H1 (cell line): ENCODE measurements around the gene MAML3. TPM values are rescaled to one million over a fixed set of nuclear protein-coding genes. Genes with fewer than 3 reads are reported as not detected.

Experiments used
- CTCF ChIA-PET: fragments of 300-600 bp; sonication (Branson Sonifier 250); formaldehyde crosslinking; loops from one replicate; lab custom pipeline; 2021; ENCODE audit not compliant: partially characterized antibody; lab: Charles Lee
- POLR2A ChIA-PET: fragments of 300-600 bp; sonication (Branson Sonifier 250); formaldehyde crosslinking; loops from one replicate; lab custom pipeline; 2021; ENCODE audit warnings: inconsistent platforms; ENCODE audit not compliant: partially characterized antibody; lab: Charles Lee
- DNase-seq, 2 experiments: peaks; one replicate each; pipeline versions ENCODE4 v3.0.0 to v3.0.0-alpha.2; 2010 to 2022; ENCODE audit warnings: low spot score in 2 of 2, low read depth in 1 of 2, mixed read lengths in 1 of 2
- FAIRE-seq: peaks from 2 replicates; lab custom pipeline; 2011; peaks lifted over from hg19 to GRCh38; lab: Jason Lieb, UNC
- H2AFZ ChIP-seq: 2 replicates; pipeline ENCODE4 v1.8.1; 2012; ENCODE audit warnings: low read length, inconsistent platforms
- H2AK5ac ChIP-seq: 2 replicates; pipeline ENCODE4 v1.6.1; 2013; ENCODE audit warnings: low read depth, low read length
- H2BK120ac ChIP-seq: replicated peaks from 2 replicates; pipeline ENCODE3; 2013; ENCODE audit warnings: low read depth, low read length, inconsistent platforms
- H2BK12ac ChIP-seq: 2 replicates; pipeline ENCODE4 v1.6.1; 2013; ENCODE audit warnings: low read depth, low read length
- H2BK15ac ChIP-seq: 2 replicates; pipeline ENCODE4 v1.6.1; 2013; ENCODE audit warnings: low read length
- H2BK20ac ChIP-seq: 2 replicates; pipeline ENCODE4 v1.6.1; 2013; ENCODE audit warnings: low read length
- H2BK5ac ChIP-seq: 2 replicates; pipeline ENCODE4 v1.6.1; 2013; ENCODE audit warnings: low read depth, low read length
- H3K14ac ChIP-seq: 2 replicates; pipeline ENCODE4 v1.6.1; 2013; ENCODE audit warnings: inconsistent platforms; ENCODE audit not compliant: insufficient read length
- H3K18ac ChIP-seq: 2 replicates; pipeline ENCODE4 v1.6.1; 2013; ENCODE audit warnings: low read length; ENCODE audit errors: extremely low read depth
- H3K23ac ChIP-seq: 2 replicates; pipeline ENCODE4 v1.6.1; 2013; ENCODE audit warnings: inconsistent platforms; ENCODE audit not compliant: insufficient read length
- H3K23me2 ChIP-seq: 2 replicates; pipeline ENCODE4 v1.6.1; 2013; ENCODE audit warnings: low read depth, low read length
- H3K27ac ChIP-seq: 2 replicates; pipeline ENCODE4 v1.6.1; 2011; ENCODE audit warnings: low read depth, low read length, inconsistent platforms
- H3K27me3 ChIP-seq, 4 experiments: replicated peaks in 1 of 4; 1 replicate in 1 of 4; 2 replicates in 3 of 4; pipeline versions ENCODE4 v1.6.1 to v1.8.1; 2011 to 2013; ENCODE audit warnings: low read length in 3 of 4, mild to moderate bottlenecking in 3 of 4, inconsistent platforms in 2 of 4, mixed read lengths in 2 of 4, moderate library complexity in 1 of 4; ENCODE audit not compliant: control insufficient read depth in 3 of 4, insufficient read depth in 3 of 4; ENCODE audit errors: extremely low read depth in 1 of 4
- H3K36me3 ChIP-seq, 4 experiments: 2 replicates each; pipeline versions ENCODE4 v1.6.1 to v1.8.1; 2011 to 2013; ENCODE audit warnings: mild to moderate bottlenecking in 4 of 4, low read length in 3 of 4, moderate library complexity in 2 of 4, control low read depth in 1 of 4, inconsistent platforms in 1 of 4; ENCODE audit not compliant: insufficient read depth in 4 of 4, control insufficient read depth in 2 of 4
- H3K4ac ChIP-seq: replicated peaks from 2 replicates; pipeline ENCODE3; 2013; ENCODE audit warnings: low read length, low read depth, mixed read lengths, inconsistent platforms; ENCODE audit not compliant: insufficient read length
- H3K4me1 ChIP-seq, 4 experiments: replicated peaks in 1 of 4; 1 replicate in 1 of 4; 2 replicates in 3 of 4; pipeline versions ENCODE4 v1.6.1 to v1.8.1; 2011 to 2013; ENCODE audit warnings: low read length in 3 of 4, inconsistent platforms in 2 of 4, mixed read lengths in 1 of 4; ENCODE audit not compliant: insufficient read depth in 4 of 4, control insufficient read depth in 3 of 4
- H3K4me2 ChIP-seq, 2 experiments: 2 replicates each; pipeline versions ENCODE4 v1.6.1 to v1.8.1; 2011 to 2013; ENCODE audit warnings: low read depth in 2 of 2, low read length in 2 of 2, control low read depth in 1 of 2, inconsistent platforms in 1 of 2, mild to moderate bottlenecking in 1 of 2; ENCODE audit not compliant: insufficient read depth in 1 of 2
- H3K4me3 ChIP-seq, 4 experiments: fragments of 200-600, 300-600 bp in 1 of 4; sonication (generic), shearing (Covaris generic), sonication (Bioruptor Twin) in 1 of 4; 2 replicates each; pipeline versions ENCODE4 v1.5.1 to v1.8.1; 2011 to 2016; ENCODE audit warnings: low read length in 4 of 4, low read depth in 3 of 4, control low read depth in 2 of 4, inconsistent platforms in 2 of 4, mild to moderate bottlenecking in 2 of 4, mixed read lengths in 1 of 4, moderate library complexity in 1 of 4; ENCODE audit not compliant: insufficient read depth in 2 of 4; ENCODE audit errors: extremely low read depth in 1 of 4
- H3K56ac ChIP-seq: replicated peaks from 2 replicates; pipeline ENCODE3; 2013; ENCODE audit warnings: low read depth, mild to moderate bottlenecking, mixed read lengths, low read length, inconsistent platforms; ENCODE audit not compliant: insufficient read length
- H3K79me1 ChIP-seq: 2 replicates; pipeline ENCODE4 v1.6.1; 2013; ENCODE audit warnings: low read depth, low read length, control low read depth
- H3K79me2 ChIP-seq, 2 experiments: 2 replicates each; pipeline versions ENCODE4 v1.6.1 to v1.8.1; 2012 to 2013; ENCODE audit warnings: low read length in 2 of 2, mild to moderate bottlenecking in 2 of 2, inconsistent platforms in 1 of 2; ENCODE audit not compliant: insufficient read depth in 2 of 2, control insufficient read depth in 1 of 2
- H3K9ac ChIP-seq, 4 experiments: replicated peaks in 1 of 4; 1 replicate in 1 of 4; 2 replicates in 3 of 4; pipeline versions ENCODE4 v1.6.1 to v1.8.1; 2011 to 2013; ENCODE audit warnings: low read depth in 3 of 4, low read length in 3 of 4, control low read depth in 2 of 4, mild to moderate bottlenecking in 2 of 4, moderate library complexity in 2 of 4, inconsistent platforms in 1 of 4; ENCODE audit errors: extremely low read depth in 1 of 4
- H3K9me3 ChIP-seq, 2 experiments: 2 replicates each; pipeline versions ENCODE4 v1.6.1 to v1.8.1; 2012 to 2013; ENCODE audit warnings: mild to moderate bottlenecking in 2 of 2, moderate library complexity in 2 of 2, control low read depth in 1 of 2, inconsistent platforms in 1 of 2, low read depth in 1 of 2, low read length in 1 of 2, mixed read lengths in 1 of 2; ENCODE audit not compliant: insufficient read depth in 2 of 2
- H4K20me1 ChIP-seq, 2 experiments: replicated peaks in 1 of 2; 2 replicates each; pipeline versions ENCODE3 to v1.8.1; 2011 to 2013; ENCODE audit warnings: inconsistent platforms in 2 of 2, low read length in 2 of 2, mild to moderate bottlenecking in 1 of 2; ENCODE audit not compliant: insufficient read depth in 2 of 2, control insufficient read depth in 1 of 2
- H4K5ac ChIP-seq: 2 replicates; pipeline ENCODE4 v1.6.1; 2013; ENCODE audit warnings: low read length, low read depth, mixed read lengths, inconsistent platforms; ENCODE audit not compliant: insufficient read length
- H4K8ac ChIP-seq: 2 replicates; pipeline ENCODE4 v1.8.0; 2013; ENCODE audit warnings: mild to moderate bottlenecking, moderate library complexity, low read length, inconsistent platforms; ENCODE audit not compliant: insufficient read depth; ENCODE audit errors: extremely low read depth
- H4K91ac ChIP-seq: replicated peaks from 2 replicates; pipeline ENCODE3; 2013; ENCODE audit warnings: low read length, mixed read lengths, inconsistent platforms; ENCODE audit not compliant: insufficient read length
- BCL11A ChIP-seq, 2 experiments: IDR thresholded peaks; one replicate each; pipeline ENCODE4 v1.6.1; 2011; ENCODE audit warnings: low read depth in 2 of 2, low read length in 2 of 2, mild to moderate bottlenecking in 2 of 2
- BRCA1 ChIP-seq: IDR thresholded peaks from 2 replicates; pipeline ENCODE4 v1.6.1; 2012; ENCODE audit warnings: low read depth, low read length, improper control_type of control experiment
- CHD1 ChIP-seq: IDR thresholded peaks from 2 replicates; pipeline ENCODE4 v1.6.1; 2012; ENCODE audit warnings: low read depth, low read length, improper control_type of control experiment
- CHD2 ChIP-seq: IDR thresholded peaks from 2 replicates; pipeline ENCODE4 v1.6.1; 2012; ENCODE audit warnings: low read length, improper control_type of control experiment
- EZH2 ChIP-seq: fragments of 200-600 bp; sonication (generic); IDR thresholded peaks from 2 replicates; pipeline ENCODE4 v1.7.1; 2012; ENCODE audit warnings: low read depth, mild to moderate bottlenecking, moderate library complexity, low read length, inconsistent platforms; ENCODE audit not compliant: severe bottlenecking
- HDAC2 ChIP-seq, 2 experiments: fragments of 300-600 bp in 1 of 2; sonication (generic) in 1 of 2; IDR thresholded peaks; 2 replicates each; pipeline ENCODE4 v1.6.1; 2011 to 2012; ENCODE audit warnings: low read depth in 2 of 2, low read length in 2 of 2, mild to moderate bottlenecking in 2 of 2, moderate library complexity in 2 of 2, borderline replicate concordance in 1 of 2, inconsistent platforms in 1 of 2
- JUN ChIP-seq: IDR thresholded peaks from 2 replicates; pipeline ENCODE4 v1.6.1; 2011; ENCODE audit warnings: low read depth, mild to moderate bottlenecking, improper control_type of control experiment, low read length
- RAD21 ChIP-seq, 2 experiments: IDR thresholded peaks in 1 of 2; conservative IDR thresholded peaks in 1 of 2; 2 replicates each; pipeline ENCODE4 v1.6.1; 2011; ENCODE audit warnings: low read depth in 2 of 2, low read length in 2 of 2, improper control_type of control experiment in 1 of 2, inconsistent platforms in 1 of 2, mild to moderate bottlenecking in 1 of 2, moderate library complexity in 1 of 2
- RNF2 ChIP-seq: fragments of 200-900, 300-1000 bp; sonication (generic); IDR thresholded peaks from 2 replicates; pipeline ENCODE4 v1.7.1; 2016; ENCODE audit warnings: borderline replicate concordance, low read depth, mild to moderate bottlenecking, antibody characterized with exemption, low read length; ENCODE audit not compliant: poor library complexity, severe bottlenecking; ENCODE audit errors: missing control alignments
- SAP30 ChIP-seq: fragments of 300-600 bp; sonication (generic); IDR thresholded peaks from 2 replicates; pipeline ENCODE4 v1.7.1; 2012; ENCODE audit warnings: low read length, moderate library complexity, mild to moderate bottlenecking, inconsistent platforms; ENCODE audit not compliant: insufficient read depth, insufficient replicate concordance
- SIRT6 ChIP-seq: IDR thresholded peaks from one replicate; pipeline ENCODE4 v1.7.1; 2012; ENCODE audit warnings: low read length, inconsistent platforms
- SUZ12 ChIP-seq: fragments of 200-600 bp; sonication (generic); IDR thresholded peaks from 2 replicates; pipeline ENCODE4 v1.6.1; 2012; ENCODE audit warnings: mild to moderate bottlenecking, inconsistent platforms, low read length, moderate library complexity, mixed read lengths
- WGBS, 2 experiments: shearing (Covaris generic) in 1 of 2; methylation state at CpG; one replicate each; pipeline versions ENCODE4 v1.1.6 to v1.1.7; 2013 to 2015; ENCODE audit warnings: low lambda C conversion rate in 2 of 2, mixed read lengths in 2 of 2, inconsistent platforms in 1 of 2, low coverage in 1 of 2, missing lambda C conversion rate in 1 of 2; ENCODE audit not compliant: insufficient replicate concordance in 2 of 2, insufficient coverage in 1 of 2, insufficient read length in 1 of 2; ENCODE audit errors: extremely low coverage in 1 of 2, missing lambda C conversion rate in 1 of 2; 5-methylcytosine and 5-hydroxymethylcytosine counted together
- polyA plus RNA-seq, 7 experiments: library from polyadenylated mRNA; depleted of rRNA in 3 of 7; stranded (reverse) in 5 of 7; unstranded in 2 of 7; fragments of >200 nt in 5 of 7; fragments of 200-250 nt in 2 of 7; gene quantifications; 1 replicate in 5 of 7; 2 replicates in 1 of 7; 4 replicates in 1 of 7; pipeline versions ENCODE4 v1.2.1 to v1.2.3, GENCODE V29; 2011 to 2013; ENCODE audit warnings: missing spikeins in 2 of 7, mixed read lengths in 2 of 7
- total RNA-seq: library from RNA; stranded (reverse); fragmentation: NEBNext Ultra II Directional; extraction: Animal tissue kit (Norgen Biotek cat#: 25700); gene quantifications from 2 replicates; pipeline ENCODE4 v1.2.1, GENCODE V29; 2021

Gene MAML3
- total and polyA plus RNA-seq, 2 of the 8 experiments (the other 6 are each of a cell fraction or from before 2014, with no cell fraction given): 2.1 to 5.7 TPM

DNA sequence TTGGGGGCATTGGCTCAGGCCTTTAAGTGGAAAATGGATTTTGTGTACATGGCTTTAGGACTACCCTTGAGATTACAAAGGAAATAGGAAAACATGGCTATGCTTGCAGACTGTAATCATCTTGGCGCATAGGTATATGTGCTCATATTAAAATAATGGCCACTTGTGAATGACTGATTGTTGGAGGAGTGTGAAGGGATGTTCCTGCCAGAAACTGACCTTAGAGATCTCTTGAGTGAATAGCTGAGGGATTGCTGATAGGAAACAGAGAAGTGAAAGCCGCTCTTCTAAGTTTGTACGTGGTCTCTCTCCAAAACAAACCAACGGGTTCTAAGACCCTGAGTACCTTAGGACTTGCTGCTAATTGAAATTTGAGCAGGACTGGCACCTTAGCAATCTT, 302.3 kb downstream of the MAML3 start:
- no peak overlapping the region for H3K14ac ChIP-seq
- no peaks in the 10 kb centered on the region for H3K79me2 ChIP-seq
- no peak overlapping the region for H2BK120ac ChIP-seq
- H3K27ac ChIP-seq: no peak overlapping the region
- no peak overlapping the region for H2BK20ac ChIP-seq
- H3K18ac ChIP-seq: no peak overlapping the region
- H3K4me1 ChIP-seq: peaks cover 4 to 23% (median 10%) of the 10 kb centered on the region in 4 experiments; a peak in 5 of 7 replicates
- no peaks in the 10 kb centered on the region for H3K23me2 ChIP-seq
- H3K56ac ChIP-seq: no peak overlapping the region
- no peak overlapping the region for H4K8ac ChIP-seq
- H4K91ac ChIP-seq: no peak overlapping the region
- H2AFZ ChIP-seq: no peak overlapping the region
- H2BK15ac ChIP-seq: no peak overlapping the region
- no peak overlapping the region for H3K4me3 ChIP-seq
- WGBS, 2 experiments: 89% methylated on average over 4 of the region's 4 CpGs; no CpG with 5 or more reads in 1 of the 2 experiments
- no peak overlapping the region for H2AK5ac ChIP-seq
- H3K36me3 ChIP-seq: no peaks in the 10 kb centered on the region
- FAIRE-seq (no peak), DNase-seq (no peak)
- CTCF ChIA-PET: interaction anchor here (1.4 kb wide), 1 partner anchor 32 kb away, joined by 5 read pairs; no protein-coding TSS in a partner anchor
- no peak overlapping the region for H3K4me2 ChIP-seq
- H3K9me3 ChIP-seq: no peaks in the 10 kb centered on the region
- H3K23ac ChIP-seq: no peak overlapping the region
- no peaks in the 10 kb centered on the region for H4K20me1 ChIP-seq
- no peak overlapping the region for H2BK5ac ChIP-seq
- H3K79me1 ChIP-seq: no peaks in the 10 kb centered on the region
- POLR2A ChIA-PET: no interaction called here
- no peaks in the 10 kb centered on the region; a peak in 1 of 7 replicates for H3K27me3 ChIP-seq
- no peak overlapping the region for H4K5ac ChIP-seq
- H2BK12ac ChIP-seq: no peak overlapping the region
- H3K4ac ChIP-seq: no peak overlapping the region
- H3K9ac ChIP-seq: no peak overlapping the region
- TF ChIP-seq RNF2 (no peak), SAP30 (no peak), JUN (no peak), HDAC2 (IDR thresholded peaks at IDR 0.05; ENCODE audit: borderline replicate concordance in 1 of 2, low read depth in 2 of 2, low read length in 2 of 2) (no peak), SUZ12 (no peak), SIRT6 (no peak), EZH2 (no peak), BRCA1 (no peak), BCL11A (IDR thresholded peaks at IDR 0.05; ENCODE audit: low read depth in 2 of 2, low read length in 2 of 2) (no peak), CHD2 (no peak), CHD1 (no peak), RAD21 (IDR thresholded peaks at IDR 0.05 in 1 of 2, conservative IDR thresholded peaks at IDR 0.05 in 1 of 2; ENCODE audit: low read depth in 2 of 2, low read length in 2 of 2) (no peak)
